Endothelial cell of umbilical vein (primary cell): ENCODE data around the gene SUV39H1. TPM values are rescaled to one million over a fixed set of nuclear protein-coding genes. Genes with fewer than 3 reads are reported as not detected.

Experiments used
- BruUV-seq: library from RNA; stranded (reverse); fragments of 400-500 nt; replicated peaks from 2 replicates; lab custom pipeline; 2021; lab: Mats Ljungman, UMichigan
- CTCF ChIA-PET: fragments of 300-600, 350-600 bp; sonication (Branson Sonifier 250); formaldehyde crosslinking; loops from one replicate; lab custom pipeline; 2021; ENCODE audit warnings: antibody characterized with exemption, inconsistent platforms; lab: Charles Lee
- POLR2A ChIA-PET: fragments of 300-600, 350-600 bp; sonication (Branson Sonifier 250); formaldehyde crosslinking; loops from one replicate; lab custom pipeline; 2021; ENCODE audit warnings: antibody characterized with exemption, inconsistent platforms; lab: Charles Lee
- DNase-seq: peaks from one replicate; pipeline ENCODE4 v3.0.0-alpha.2; 2011; ENCODE audit warnings: low read depth, low spot score
- FAIRE-seq: peaks from 2 replicates; lab custom pipeline; 2011; peaks lifted over from hg19 to GRCh38; lab: Jason Lieb, UNC
- H2AFZ ChIP-seq: 2 replicates; pipeline ENCODE4 v1.6.0; 2012; ENCODE audit warnings: low read depth, low read length, control low read depth, inconsistent platforms
- H3K27ac ChIP-seq: 2 replicates; pipeline ENCODE4 v1.5.1; 2011; ENCODE audit warnings: low read depth, mild to moderate bottlenecking, control low read depth, low read length, moderate library complexity; ENCODE audit not compliant: insufficient read depth
- H3K27me3 ChIP-seq, 2 experiments: 2 replicates each; pipeline versions ENCODE4 v1.6.0 to v1.6.1; 2011; ENCODE audit warnings: low read length in 2 of 2, mixed read lengths in 1 of 2; ENCODE audit not compliant: control insufficient read depth in 2 of 2, insufficient read depth in 2 of 2
- H3K36me3 ChIP-seq, 2 experiments: 2 replicates in 1 of 2; 3 replicates in 1 of 2; pipeline ENCODE4 v1.5.1; 2011; ENCODE audit warnings: low read length in 2 of 2, mild to moderate bottlenecking in 1 of 2, moderate library complexity in 1 of 2; ENCODE audit not compliant: control insufficient read depth in 2 of 2, insufficient read depth in 2 of 2; ENCODE audit errors: extremely low read depth in 1 of 2
- H3K4me1 ChIP-seq: 3 replicates; pipeline ENCODE4 v1.5.1; 2011; ENCODE audit warnings: mild to moderate bottlenecking, low read length; ENCODE audit not compliant: control insufficient read depth, insufficient read depth; ENCODE audit errors: extremely low read depth
- H3K4me2 ChIP-seq: 2 replicates; pipeline ENCODE4 v1.6.1; 2011; ENCODE audit warnings: low read length, control low read depth, mixed read lengths; ENCODE audit not compliant: insufficient read depth
- H3K4me3 ChIP-seq, 3 experiments: fragments of 200-600 bp in 1 of 3; sonication (generic), shearing (Covaris generic) in 1 of 3; replicated peaks in 1 of 3; 2 replicates each; pipeline ENCODE4 v1.5.1; 2011 to 2016; ENCODE audit warnings: control low read depth in 3 of 3, low read length in 3 of 3, mild to moderate bottlenecking in 2 of 3, inconsistent platforms in 1 of 3, low read depth in 1 of 3, moderate library complexity in 1 of 3; ENCODE audit not compliant: insufficient read depth in 1 of 3
- H3K79me2 ChIP-seq: 2 replicates; pipeline ENCODE4 v1.6.0; 2012; ENCODE audit warnings: low read length, inconsistent platforms; ENCODE audit not compliant: control insufficient read depth, insufficient read depth
- H3K9ac ChIP-seq: replicated peaks from 2 replicates; pipeline ENCODE3; 2011; ENCODE audit warnings: low read length, control low read depth; ENCODE audit not compliant: insufficient read depth; ENCODE audit errors: extremely low read depth
- H3K9me1 ChIP-seq: replicated peaks from 3 replicates; pipeline ENCODE4 v1.6.0; 2011; ENCODE audit warnings: mild to moderate bottlenecking, low read length; ENCODE audit not compliant: control insufficient read depth, insufficient read depth; ENCODE audit errors: extremely low read depth
- H3K9me3 ChIP-seq: replicated peaks from 2 replicates; pipeline ENCODE4 v1.5.1; 2012; ENCODE audit warnings: low read length, inconsistent platforms; ENCODE audit not compliant: control insufficient read depth, insufficient read depth
- H4K20me1 ChIP-seq: replicated peaks from 2 replicates; pipeline ENCODE3; 2011; ENCODE audit warnings: mild to moderate bottlenecking, low read length; ENCODE audit not compliant: control insufficient read depth, insufficient read depth; ENCODE audit errors: extremely low read depth
- EZH2 ChIP-seq: IDR thresholded peaks from 2 replicates; pipeline ENCODE4 v1.6.1; 2012; ENCODE audit warnings: borderline replicate concordance, low read depth, mild to moderate bottlenecking, moderate library complexity, low read length, inconsistent platforms; ENCODE audit not compliant: severe bottlenecking
- FOS ChIP-seq: IDR thresholded peaks from 2 replicates; pipeline ENCODE4 v1.6.1; 2011; ENCODE audit warnings: mild to moderate bottlenecking, low read length, moderate library complexity, borderline replicate concordance; ENCODE audit not compliant: insufficient read depth
- GATA2 ChIP-seq: IDR thresholded peaks from 2 replicates; pipeline ENCODE4 v1.7.0; 2011; ENCODE audit warnings: low read depth, mild to moderate bottlenecking, moderate library complexity, mixed read lengths, low read length; ENCODE audit not compliant: insufficient read length, insufficient read depth
- JUN ChIP-seq: IDR thresholded peaks from 2 replicates; pipeline ENCODE4 v1.6.1; 2011; ENCODE audit warnings: borderline replicate concordance, low read depth; ENCODE audit not compliant: insufficient read length, insufficient read depth
- MYC ChIP-seq: IDR thresholded peaks from one replicate; pipeline ENCODE4 v1.6.1; 2011; ENCODE audit warnings: mild to moderate bottlenecking, low read depth, low read length
- POLR2A ChIP-seq: IDR thresholded peaks from 2 replicates; pipeline ENCODE4 v1.6.1; 2012; ENCODE audit warnings: low read depth, mild to moderate bottlenecking, control low read depth, low read length
- POLR2AphosphoS5 ChIP-seq: IDR thresholded peaks from 2 replicates; pipeline ENCODE4 v1.6.1; 2012; ENCODE audit warnings: low read depth, mild to moderate bottlenecking, control low read depth, low read length, moderate library complexity; ENCODE audit not compliant: insufficient read depth
- dilution Hi-C: fragments of 300-500 bp; cut with MboI; formaldehyde crosslinking; loops from one replicate; pipeline ENCODE4 v1.15.0; 2019; ENCODE audit warnings: low sequenced_read_pairs; ENCODE audit not compliant: extremely low pct_ligation_motif_present
- intact Hi-C: fragments of 100-400 bp; cut with micrococcal nuclease; formaldehyde crosslinking; loops from one replicate; pipeline ENCODE4 v1.10.0; 2022
- polyA plus RNA-seq, 4 experiments: library from polyadenylated mRNA; depleted of rRNA in 3 of 4; stranded (reverse) in 3 of 4; unstranded in 1 of 4; fragments of >200 nt; gene quantifications; 2 replicates each; pipeline versions ENCODE4 v1.2.1 to v1.2.3, GENCODE V29; 2011 to 2012; ENCODE audit warnings: missing spikeins in 1 of 4
- total RNA-seq: library from RNA; stranded (reverse); gene quantifications from 2 replicates; pipeline ENCODE4 v1.2.3, GENCODE V29; 2021
- TF ChIP-seq, protein P1 (sequence below): IDR thresholded peaks from 2 replicates; pipeline ENCODE4 v1.6.1; 2011; ENCODE audit not compliant: insufficient read depth, insufficient read length
- TF ChIP-seq, protein P2 (sequence below), 2 donors: IDR thresholded peaks; 1 replicate in 1 of 2; 2 replicates in 1 of 2; pipeline ENCODE4 v1.5.1; 2011; ENCODE audit warnings: low read length in 2 of 2, mild to moderate bottlenecking in 2 of 2, moderate library complexity in 2 of 2, control low read depth in 1 of 2, inconsistent platforms in 1 of 2, low read depth in 1 of 2; ENCODE audit not compliant: insufficient read depth in 1 of 2; ENCODE audit errors: extremely low read depth in 1 of 2

SUV39H1 gene
- total and polyA plus RNA-seq, 2 donors (not counting 3 experiments of a cell fraction or from before 2014, with no cell fraction given): 18.2 to 19.0 TPM

DNA sequence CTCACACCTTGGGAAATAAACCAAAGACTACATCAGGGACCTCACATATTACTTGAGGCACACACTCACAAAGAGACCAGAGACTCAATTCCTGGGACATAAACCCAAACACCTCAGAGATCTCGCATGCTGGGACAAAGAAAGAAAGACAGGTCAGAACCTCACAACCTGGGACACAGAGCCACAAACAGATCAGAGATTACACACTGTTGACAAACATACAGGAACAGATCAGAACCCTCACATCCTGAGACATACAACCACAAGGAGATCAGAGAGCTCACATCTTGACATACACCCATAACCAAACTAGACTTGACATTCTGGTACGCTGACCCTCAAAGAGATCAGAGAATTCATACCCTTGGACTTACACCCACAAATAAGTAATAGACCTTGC lies 17.3 kb downstream of the SUV39H1 start:
- no peak for TF ChIP-seq GATA2
- no peak for TF ChIP-seq POLR2AphosphoS5
- Histone ChIP-seq H3K9ac (no peak overlapping the region), H3K9me3 (no peaks in the 10 kb centered on the region), H3K36me3 (no peaks in the 10 kb centered on the region), H4K20me1 (no peaks in the 10 kb centered on the region), H3K4me2 (no peak overlapping the region), H3K27me3 (peaks cover 0 to 7% of the 10 kb centered on the region in 2 experiments), H3K4me3 (no peak overlapping the region), H3K4me1 (no peaks in the 10 kb centered on the region), H3K27ac (no peak overlapping the region), H3K79me2 (no peaks in the 10 kb centered on the region), H3K9me1 (no peaks in the 10 kb centered on the region), H2AFZ (no peak overlapping the region)
- no TSS peak for BruUV-seq
- ChIA-PET POLR2A (no interaction called here), CTCF (no interaction called here)
- dilution Hi-C loops (no loop called here), intact Hi-C loops (no loop called here)
- DNase-seq (no peak), FAIRE-seq (no peak)

DNA sequence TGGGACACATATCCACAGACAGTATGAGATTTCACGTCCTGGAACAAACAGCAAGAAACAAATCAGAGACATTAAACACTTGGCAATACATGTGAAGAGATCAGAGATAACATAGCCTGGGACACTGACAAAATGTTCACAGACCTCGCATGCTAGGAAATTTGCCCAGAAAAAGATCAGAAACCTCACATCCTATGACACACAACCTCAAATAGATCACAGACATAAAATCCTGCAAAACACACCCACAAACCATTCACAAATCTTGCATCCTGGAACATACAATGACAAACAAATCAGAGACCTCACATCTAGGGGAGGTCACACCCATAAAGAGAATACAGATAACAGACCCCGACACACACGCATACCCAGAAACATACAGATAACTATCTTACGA lies 18.0 kb downstream of the SUV39H1 start:
- Histone ChIP-seq H3K27ac (no peak overlapping the region), H3K79me2 (no peaks in the 10 kb centered on the region), H3K4me1 (no peaks in the 10 kb centered on the region), H2AFZ (no peak overlapping the region), H4K20me1 (no peaks in the 10 kb centered on the region), H3K27me3 (peaks cover 0 to 9% of the 10 kb centered on the region in 2 experiments), H3K4me3 (no peak overlapping the region), H3K9me3 (no peaks in the 10 kb centered on the region), H3K9ac (no peak overlapping the region), H3K4me2 (no peak overlapping the region), H3K36me3 (no peaks in the 10 kb centered on the region), H3K9me1 (no peaks in the 10 kb centered on the region)
- BruUV-seq: no TSS peak
- DNase-seq (no peak), FAIRE-seq (no peak)
- ChIA-PET POLR2A (no interaction called here), CTCF (no interaction called here)
- dilution Hi-C loops: no loop called here
- no peak for TF ChIP-seq EZH2
- TF ChIP-seq, protein P1, sequence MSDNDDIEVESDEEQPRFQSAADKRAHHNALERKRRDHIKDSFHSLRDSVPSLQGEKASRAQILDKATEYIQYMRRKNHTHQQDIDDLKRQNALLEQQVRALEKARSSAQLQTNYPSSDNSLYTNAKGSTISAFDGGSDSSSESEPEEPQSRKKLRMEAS: no peak
- no peak for TF ChIP-seq FOS
- TF ChIP-seq POLR2A: no peak
- TF ChIP-seq GATA2: no peak
- TF ChIP-seq MYC: no peak
- TF ChIP-seq JUN: no peak
- TF ChIP-seq, protein P2, sequence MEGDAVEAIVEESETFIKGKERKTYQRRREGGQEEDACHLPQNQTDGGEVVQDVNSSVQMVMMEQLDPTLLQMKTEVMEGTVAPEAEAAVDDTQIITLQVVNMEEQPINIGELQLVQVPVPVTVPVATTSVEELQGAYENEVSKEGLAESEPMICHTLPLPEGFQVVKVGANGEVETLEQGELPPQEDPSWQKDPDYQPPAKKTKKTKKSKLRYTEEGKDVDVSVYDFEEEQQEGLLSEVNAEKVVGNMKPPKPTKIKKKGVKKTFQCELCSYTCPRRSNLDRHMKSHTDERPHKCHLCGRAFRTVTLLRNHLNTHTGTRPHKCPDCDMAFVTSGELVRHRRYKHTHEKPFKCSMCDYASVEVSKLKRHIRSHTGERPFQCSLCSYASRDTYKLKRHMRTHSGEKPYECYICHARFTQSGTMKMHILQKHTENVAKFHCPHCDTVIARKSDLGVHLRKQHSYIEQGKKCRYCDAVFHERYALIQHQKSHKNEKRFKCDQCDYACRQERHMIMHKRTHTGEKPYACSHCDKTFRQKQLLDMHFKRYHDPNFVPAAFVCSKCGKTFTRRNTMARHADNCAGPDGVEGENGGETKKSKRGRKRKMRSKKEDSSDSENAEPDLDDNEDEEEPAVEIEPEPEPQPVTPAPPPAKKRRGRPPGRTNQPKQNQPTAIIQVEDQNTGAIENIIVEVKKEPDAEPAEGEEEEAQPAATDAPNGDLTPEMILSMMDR (IDR thresholded peaks at IDR 0.05; ENCODE audit: extremely low read depth in 1 of 2, insufficient read depth in 1 of 2, low read depth in 1 of 2, low read length in 2 of 2): no peak
- TF ChIP-seq POLR2AphosphoS5: no peak
- intact Hi-C loops: no loop called here
